Stomach (tissue), 9 donors: ENCODE measurements around the gene MAEA. TPM values are rescaled to one million over a fixed set of nuclear protein-coding genes. Genes with fewer than 3 reads are reported as not detected.

Experiments used
- DNase-seq, 2 donors: peaks; one replicate each; pipeline versions ENCODE4 v3.0.0 to v3.0.0-alpha.2; 2013 to 2019
- H3K27ac ChIP-seq, 5 donors: fragments of 200-600 bp in 4 of 5; sonication (generic) in 4 of 5; one replicate each; pipeline ENCODE4 v1.5.1; 2013 to 2019; ENCODE audit warnings: mild to moderate bottlenecking in 1 of 5, moderate library complexity in 1 of 5
- H3K27me3 ChIP-seq, 3 donors: fragments of 200-600 bp; sonication (generic); one replicate each; pipeline ENCODE4 v1.5.1; 2017 to 2019; ENCODE audit warnings: mixed run types in 1 of 3
- H3K36me3 ChIP-seq, 4 donors: fragments of 200-600 bp; sonication (generic); 1 replicate in 3 of 4; 2 replicates in 1 of 4; pipeline ENCODE4 v1.5.1; 2016 to 2019
- H3K4me1 ChIP-seq, 4 donors: fragments of 200-600 bp; sonication (generic); one replicate each; pipeline ENCODE4 v1.5.1; 2016 to 2019
- H3K4me3 ChIP-seq, 4 donors: fragments of 200-600 bp; sonication (generic) in 3 of 4; one replicate each; pipeline ENCODE4 v1.5.1; 2016 to 2019; ENCODE audit warnings: mild to moderate bottlenecking in 1 of 4
- H3K9me3 ChIP-seq, 4 donors: fragments of 200-600 bp; sonication (generic); one replicate each; pipeline ENCODE4 v1.5.1; 2016 to 2019
- CTCF ChIP-seq, 7 experiments: fragments of 450-650 bp in 4 of 7; fragments of 200-600 bp in 3 of 7; sonication (generic) in 3 of 7; IDR thresholded peaks; one replicate each; pipeline ENCODE4 v1.5.1; 2016 to 2019; ENCODE audit warnings: antibody characterized with exemption in 7 of 7, control low read depth in 2 of 7, mild to moderate bottlenecking in 1 of 7
- EP300 ChIP-seq: sonication (generic); formaldehyde crosslinking; IDR thresholded peaks from one replicate; pipeline ENCODE4 v1.6.1; 2017; ENCODE audit warnings: antibody characterized with exemption
- POLR2A ChIP-seq, 4 donors: fragments of 450-650 bp; IDR thresholded peaks; one replicate each; pipeline ENCODE4 v1.6.1; 2016; ENCODE audit warnings: antibody characterized with exemption in 4 of 4, control low read depth in 2 of 4, mild to moderate bottlenecking in 1 of 4, moderate library complexity in 1 of 4
- POLR2AphosphoS5 ChIP-seq, 3 donors: sonication (generic); formaldehyde crosslinking; IDR thresholded peaks; one replicate each; pipeline ENCODE4 v1.6.1; 2016; ENCODE audit warnings: antibody characterized with exemption in 3 of 3
- WGBS, 5 donors: extraction: QIAGEN DNeasy Blood & Tissue Kit in 3 of 5; methylation state at CpG; one replicate each; pipeline versions ENCODE4 v1.1.5 to v1.1.7; 2013 to 2018; 5-methylcytosine and 5-hydroxymethylcytosine counted together
- intact Hi-C: fragments of 100-400 bp; cut with DNase I; formaldehyde crosslinking; loops from one replicate; pipeline ENCODE4 v1.15.1; 2023; ENCODE audit warnings: low total_unique reads
- polyA plus RNA-seq, 3 donors: library from polyadenylated mRNA; stranded (reverse); fragments of 200-250 nt; gene quantifications; one replicate each; pipeline ENCODE4 v1.2.3, GENCODE V29; 2013
- total RNA-seq, 5 donors: library from RNA; depleted of rRNA; stranded (reverse); fragments of >200 nt; gene quantifications; one replicate each; pipeline versions ENCODE4 v1.1.0 to v1.2.3, GENCODE V29; 2014 to 2016
- donor health status: healthy with polysubstance abuse.
- donor health status: Bipolar disorder and iron deficiency.
- donor health status: healthy.

MAEA gene
- total and polyA plus RNA-seq, 8 donors, result 34.0 to 295 (median 63.0) TPM

- intact Hi-C loops, result no loop called here
- no peak overlapping the region for H3K27ac ChIP-seq
- peaks cover 45 to 70% (median 60%) of the 10 kb centered on the region in 4 donors for H3K4me1 ChIP-seq
- TF ChIP-seq POLR2AphosphoS5 (IDR thresholded peaks at IDR 0.05), result no peak
- no peak for TF ChIP-seq CTCF (IDR thresholded peaks at IDR 0.05)
- no peak for TF ChIP-seq POLR2A (IDR thresholded peaks at IDR 0.05)
- no peak for TF ChIP-seq EP300
- 74 to 83% (median 76%) methylated on average over 12 to 21 of the region's 21 CpGs for WGBS, 5 donors
- no peaks in the 10 kb centered on the region for H3K9me3 ChIP-seq
- H3K4me3 ChIP-seq, result no peak overlapping the region
- DNase-seq, result peak in 1 of 2 donors; percentile 6
- H3K36me3 ChIP-seq, result peaks cover 30 to 55% (median 49%) of the 10 kb centered on the region in 4 donors
- no peaks in the 10 kb centered on the region for H3K27me3 ChIP-seq
Measured at GRCh38 chr4:1241466-1241935, 48.2 kb upstream of the MAEA start.

GRCh38 chr4:1241936-1242505 lies 47.7 kb upstream of the MAEA start:
- Histone ChIP-seq H3K27ac (no peak overlapping the region), H3K4me1 (peaks cover 50 to 75% (median 66%) of the 10 kb centered on the region in 4 donors), H3K9me3 (no peaks in the 10 kb centered on the region), H3K4me3 (no peak overlapping the region), H3K27me3 (no peaks in the 10 kb centered on the region), H3K36me3 (peaks cover 26 to 50% (median 44%) of the 10 kb centered on the region in 4 donors)
- 67 to 76% (median 74%) methylated on average over 12 to 24 of the region's 24 CpGs for WGBS, 5 donors
- DNase-seq, result peak in 1 of 2 donors; percentile 2
- no peak for TF ChIP-seq POLR2AphosphoS5 (IDR thresholded peaks at IDR 0.05)
- TF ChIP-seq EP300, result no peak
- no peak for TF ChIP-seq CTCF (IDR thresholded peaks at IDR 0.05)
- no peak for TF ChIP-seq POLR2A (IDR thresholded peaks at IDR 0.05)
- intact Hi-C loops, result no loop called here

DNA sequence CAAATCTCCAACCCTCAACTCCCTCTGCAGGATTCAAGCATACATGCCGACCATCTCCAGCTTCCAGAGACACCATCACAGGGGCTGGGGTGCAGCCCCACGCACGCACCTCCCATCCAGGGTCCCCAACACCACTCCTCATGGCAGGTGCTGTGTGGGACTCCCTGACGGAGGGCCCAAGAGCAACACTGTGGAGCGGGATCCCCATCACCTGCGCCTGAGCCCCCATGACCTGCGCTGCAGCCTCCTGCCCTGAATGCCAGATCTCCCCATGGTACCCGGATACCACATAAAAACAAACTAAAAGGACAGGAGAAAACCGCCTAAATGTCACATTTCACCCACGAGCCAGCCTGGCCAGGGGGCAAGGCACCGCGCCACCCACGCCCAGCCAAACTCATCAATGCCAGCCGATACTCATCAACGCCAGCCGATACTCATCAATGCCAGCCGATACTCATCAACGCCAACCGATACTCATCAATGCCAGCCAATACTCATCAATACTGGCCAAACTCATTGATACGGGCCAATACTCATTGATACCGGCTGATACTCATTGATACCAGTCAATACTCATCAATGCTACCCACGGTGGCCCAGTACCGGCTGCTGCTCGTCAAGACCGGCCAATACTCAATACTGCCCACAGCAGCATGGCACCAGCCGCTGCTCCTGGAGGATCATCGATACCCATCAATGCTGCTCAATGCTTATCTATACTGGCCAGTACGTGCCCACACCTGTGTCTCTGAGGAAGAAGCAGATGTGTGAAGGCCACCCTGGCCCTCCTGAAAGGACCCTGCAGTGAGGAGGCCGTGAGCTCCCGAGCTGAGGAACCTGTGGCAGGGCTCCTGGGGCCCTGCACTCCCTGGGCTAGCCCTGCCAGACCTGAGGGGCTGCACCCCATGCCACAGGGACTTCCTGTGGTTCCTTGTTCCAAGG lies 46.9 kb upstream of the MAEA start:
- 88 to 93% (median 91%) methylated on average over 28 to 30 of the region's 30 CpGs for WGBS, 5 donors
- H3K4me1 ChIP-seq, result peaks cover 55 to 82% (median 71%) of the 10 kb centered on the region in 4 donors
- peak in 1 of 2 donors; percentile 5 for DNase-seq
- no peak overlapping the region for H3K27ac ChIP-seq
- intact Hi-C loops, result no loop called here
- no peaks in the 10 kb centered on the region for H3K9me3 ChIP-seq
- TF ChIP-seq POLR2AphosphoS5 (IDR thresholded peaks at IDR 0.05) (no peak), CTCF (IDR thresholded peaks at IDR 0.05) (no peak), EP300 (no peak)
- no peak overlapping the region for H3K4me3 ChIP-seq
- H3K36me3 ChIP-seq, result peaks cover 20 to 42% (median 36%) of the 10 kb centered on the region in 4 donors
- no peaks in the 10 kb centered on the region for H3K27me3 ChIP-seq

- Histone ChIP-seq H3K4me3 (peak overlapping the region in 1 of 4 donors; percentile 74), H3K27me3 (no peaks in the 10 kb centered on the region), H3K9me3 (no peaks in the 10 kb centered on the region), H3K27ac (peak overlapping the region in 1 of 5 donors; percentile 98), H3K36me3 (peaks cover 16 to 34% (median 29%) of the 10 kb centered on the region in 4 donors), H3K4me1 (peaks cover 55 to 80% (median 71%) of the 10 kb centered on the region in 4 donors)
- DNase-seq, result peak in 1 of 2 donors; percentile 6
- intact Hi-C loops, result no loop called here
- WGBS, 5 donors, result 58 to 78% (median 68%) methylated on average over 14 to 15 of the region's 15 CpGs
- TF ChIP-seq POLR2AphosphoS5 (IDR thresholded peaks at IDR 0.05), result no peak
- no peak for TF ChIP-seq EP300
Measured at GRCh38 chr4:1243451-1244080, 46.1 kb upstream of the MAEA start.
